GM23248 (cell line): ENCODE measurements around the gene ZNRF4. TPM values are rescaled to one million over a fixed set of nuclear protein-coding genes. Genes with fewer than 3 reads are reported as not detected.
A peak's percentile ranks its signal among the peaks of the same experiment; 100 is the strongest.
"Not testable (repeated sequence)": the region's sequence is repeated elsewhere in the genome, so short reads cannot be mapped to it uniquely, and the experiment has no call there.

ENCODE experiments used
- DNase-seq: peaks from one replicate; pipeline ENCODE4 v3.0.0-alpha.2; 2015
- H2AFZ ChIP-seq: fragments of 200-600 bp; sonication (generic); 2 replicates; pipeline ENCODE4 v1.6.1; 2016; ENCODE audit warnings: antibody characterized with exemption
- H3F3A ChIP-seq: fragments of 200-600 bp; sonication (generic); 2 replicates; pipeline ENCODE4 v1.6.1; 2016; ENCODE audit warnings: mild to moderate bottlenecking, antibody characterized with exemption, mixed run types; ENCODE audit not compliant: insufficient read depth
- H3K27ac ChIP-seq: fragments of 200-600 bp; sonication (generic); 2 replicates; pipeline ENCODE4 v1.5.1; 2016; ENCODE audit warnings: mild to moderate bottlenecking
- H3K27me3 ChIP-seq: fragments of 200-600 bp; sonication (generic); replicated peaks from 2 replicates; pipeline ENCODE4 v1.6.1; 2016; ENCODE audit warnings: mild to moderate bottlenecking; ENCODE audit not compliant: insufficient read depth
- H3K36me3 ChIP-seq: fragments of 200-600 bp; sonication (generic); 2 replicates; pipeline ENCODE4 v1.6.1; 2016; ENCODE audit warnings: low read depth, mild to moderate bottlenecking
- H3K4me1 ChIP-seq: fragments of 200-600 bp; sonication (generic); 2 replicates; pipeline ENCODE4 v1.6.1; 2016; ENCODE audit warnings: mild to moderate bottlenecking; ENCODE audit not compliant: insufficient read depth
- H3K4me2 ChIP-seq: fragments of 200-600 bp; sonication (generic); one replicate; pipeline ENCODE4 v1.6.1; 2016; ENCODE audit warnings: mild to moderate bottlenecking; ENCODE audit not compliant: unreplicated experiment
- H3K4me3 ChIP-seq: fragments of 200-600 bp; sonication (generic); 2 replicates; pipeline ENCODE4 v1.5.1; 2016; ENCODE audit warnings: mild to moderate bottlenecking
- H3K79me2 ChIP-seq: fragments of 200-600 bp; sonication (generic); 2 replicates; pipeline ENCODE4 v1.6.1; 2016; ENCODE audit warnings: mild to moderate bottlenecking; ENCODE audit not compliant: insufficient read depth
- H3K9ac ChIP-seq: fragments of 200-600 bp; sonication (generic); 2 replicates; pipeline ENCODE4 v1.6.1; 2016; ENCODE audit warnings: mild to moderate bottlenecking
- H3K9me2 ChIP-seq: fragments of 200-600 bp; sonication (generic); 2 replicates; pipeline ENCODE4 v1.6.1; 2016; ENCODE audit warnings: mixed run types, mild to moderate bottlenecking, moderate library complexity; ENCODE audit not compliant: insufficient read depth
- H3K9me3 ChIP-seq: fragments of 200-600 bp; sonication (generic); one replicate; pipeline ENCODE4 v1.6.1; 2017; ENCODE audit warnings: low read depth
- H4K20me1 ChIP-seq: fragments of 200-600 bp; sonication (generic); 2 replicates; pipeline ENCODE4 v1.6.0; 2016; ENCODE audit not compliant: insufficient read depth
- EZH2 ChIP-seq: fragments of 200-600 bp; sonication (generic); IDR thresholded peaks from 2 replicates; pipeline ENCODE4 v1.6.1; 2018; ENCODE audit warnings: antibody characterized with exemption, mild to moderate bottlenecking; ENCODE audit not compliant: insufficient read depth, poor library complexity, severe bottlenecking
- EZH2phosphoT487 ChIP-seq: fragments of 200-600 bp; sonication (generic); IDR thresholded peaks from 2 replicates; pipeline ENCODE4 v1.6.1; 2018; ENCODE audit warnings: antibody characterized with exemption, moderate library complexity, mild to moderate bottlenecking, low read depth; ENCODE audit not compliant: insufficient read depth
- WGBS, 2 experiments: methylation state at CpG; one replicate each; pipeline ENCODE4 v1.1.6; 2015 to 2017; ENCODE audit warnings: low lambda C conversion rate in 2 of 2, low coverage in 1 of 2; ENCODE audit errors: missing lambda C conversion rate in 2 of 2; 5-methylcytosine and 5-hydroxymethylcytosine counted together
- in situ Hi-C: fragments of 300-500 bp; cut with MboI; formaldehyde crosslinking; loops from 2 replicates; pipeline ENCODE4 v1.15.0; 2020
- polyA plus RNA-seq: library from polyadenylated mRNA; unstranded; fragments of >200 nt; fragmentation: Nextera tagmentation; extraction: Ambion mirVana; gene quantifications from 2 replicates; pipeline ENCODE4 v1.2.1, GENCODE V29; 2016
- total RNA-seq: library from RNA; depleted of rRNA; stranded (reverse); fragments of >200 nt; shearing (Covaris generic); gene quantifications from 2 replicates; pipeline ENCODE4 v1.2.3, GENCODE V29; 2014; rRNA removed

The ZNRF4 gene
- total RNA-seq (not detected in 2 replicates), polyA plus RNA-seq (not detected in 2 replicates)

GRCh38 chr19:5455367-5456129, at the start of gene ZNRF4:
Gene ZNRF4 (plus strand): TSS chr19:5455417. CDS start chr19:5455492, 75 bp downstream.
- Histone ChIP-seq H3K9ac (no peak within 1 kb of the TSS), H3K4me1 (no peaks in the 10 kb centered on the region), H3K4me3 (no peak within 1 kb of the TSS), H3K27me3 (peaks cover 7% of the 10 kb centered on the region; the same call in 1 of the 2 replicates), H3K9me2 (no peaks in the 10 kb centered on the region), H3K4me2 (no peak within 1 kb of the TSS), H2AFZ (no peak within 1 kb of the TSS), H3K36me3 (no peaks in the 10 kb centered on the region), H3K9me3 (no peaks in the 10 kb centered on the region), H4K20me1 (no peaks in the 10 kb centered on the region), H3K79me2 (no peaks in the 10 kb centered on the region), H3F3A (no peaks in the 10 kb centered on the region), H3K27ac (no peak within 1 kb of the TSS)
- no peak for DNase-seq
- in situ Hi-C loops = no loop called here
- 87 to 89% methylated on average over 59 to 61 of the region's 62 CpGs for WGBS, 2 experiments
- TF ChIP-seq EZH2 = no peak
- no peak for TF ChIP-seq EZH2phosphoT487

DNA sequence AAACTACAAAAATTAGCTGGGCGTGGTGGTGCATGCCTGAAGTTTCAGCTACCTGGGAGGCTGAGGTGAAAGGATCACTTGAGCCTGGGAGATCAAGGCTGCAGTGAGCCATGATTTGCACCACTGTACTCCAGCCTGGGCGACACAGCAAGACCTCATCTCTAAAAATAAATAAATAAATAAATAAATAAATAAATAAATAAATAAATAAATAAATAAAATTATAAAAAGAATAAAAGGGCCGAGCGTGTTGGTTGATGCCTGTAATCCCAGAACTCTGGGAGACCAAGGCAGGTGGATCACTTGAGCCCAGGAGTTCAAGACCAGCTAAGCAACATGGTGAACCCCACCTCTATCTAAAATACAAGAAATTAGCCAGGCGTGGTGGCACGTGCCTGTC, 49.0 kb upstream of the ZNRF4 start:
- H3K4me1 ChIP-seq, H3K79me2 ChIP-seq, H3K27me3 ChIP-seq, H3K4me3 ChIP-seq, H3K27ac ChIP-seq, H3F3A ChIP-seq, H4K20me1 ChIP-seq, H2AFZ ChIP-seq, DNase-seq, H3K9me3 ChIP-seq, H3K36me3 ChIP-seq, H3K9me2 ChIP-seq, H3K4me2 ChIP-seq, in situ Hi-C loops, H3K9ac ChIP-seq: not testable (repeated sequence)
- WGBS, 2 experiments = 36 to 45% methylated on average over 6 of the region's 6 CpGs

GRCh38 chr19:5406816-5407215, 48.4 kb upstream of the ZNRF4 start:
- H3F3A ChIP-seq = no peaks in the 10 kb centered on the region
- no peak overlapping the region for H3K4me3 ChIP-seq
- no peak overlapping the region for H3K9ac ChIP-seq
- DNase-seq = no peak
- no peaks in the 10 kb centered on the region for H3K9me2 ChIP-seq
- 32 to 34% methylated on average over 7 of the region's 7 CpGs for WGBS, 2 experiments
- no peaks in the 10 kb centered on the region for H4K20me1 ChIP-seq
- H3K4me2 ChIP-seq = no peak overlapping the region
- no peaks in the 10 kb centered on the region for H3K36me3 ChIP-seq
- no peak for TF ChIP-seq EZH2phosphoT487
- TF ChIP-seq EZH2 = no peak
- no peak overlapping the region for H3K27ac ChIP-seq
- no peaks in the 10 kb centered on the region for H3K79me2 ChIP-seq
- H2AFZ ChIP-seq = no peak overlapping the region
- in situ Hi-C loops = no loop called here
- no peaks in the 10 kb centered on the region for H3K9me3 ChIP-seq
- no peaks in the 10 kb centered on the region for H3K4me1 ChIP-seq
- H3K27me3 ChIP-seq = no peaks in the 10 kb centered on the region; the same call in none of the 2 replicates

GRCh38 chr19:5407356-5407755, 47.9 kb upstream of the ZNRF4 start:
- Histone ChIP-seq H3K27ac (no peak overlapping the region), H3K4me2 (no peak overlapping the region), H3K4me1 (no peaks in the 10 kb centered on the region), H3K9me2 (no peaks in the 10 kb centered on the region), H4K20me1 (no peaks in the 10 kb centered on the region), H3K4me3 (no peak overlapping the region), H3K9me3 (no peaks in the 10 kb centered on the region), H3K79me2 (no peaks in the 10 kb centered on the region), H3K36me3 (no peaks in the 10 kb centered on the region), H2AFZ (no peak overlapping the region), H3K9ac (no peak overlapping the region), H3K27me3 (no peaks in the 10 kb centered on the region; the same call in none of the 2 replicates), H3F3A (no peaks in the 10 kb centered on the region)
- in situ Hi-C loops = no loop called here
- no peak for TF ChIP-seq EZH2phosphoT487
- no peak for TF ChIP-seq EZH2
- peak; percentile 43 for DNase-seq
- WGBS, 2 experiments = 26 to 33% methylated on average over 4 of the region's 4 CpGs
